ENCODE data around the gene ZNF30. TPM values are rescaled to one million over a fixed set of nuclear protein-coding genes. Genes with fewer than 3 reads are reported as not detected.

The ZNF30 gene
- total RNA-seq, 1 experiment from 2014 or later: 8.5 TPM

DNA sequence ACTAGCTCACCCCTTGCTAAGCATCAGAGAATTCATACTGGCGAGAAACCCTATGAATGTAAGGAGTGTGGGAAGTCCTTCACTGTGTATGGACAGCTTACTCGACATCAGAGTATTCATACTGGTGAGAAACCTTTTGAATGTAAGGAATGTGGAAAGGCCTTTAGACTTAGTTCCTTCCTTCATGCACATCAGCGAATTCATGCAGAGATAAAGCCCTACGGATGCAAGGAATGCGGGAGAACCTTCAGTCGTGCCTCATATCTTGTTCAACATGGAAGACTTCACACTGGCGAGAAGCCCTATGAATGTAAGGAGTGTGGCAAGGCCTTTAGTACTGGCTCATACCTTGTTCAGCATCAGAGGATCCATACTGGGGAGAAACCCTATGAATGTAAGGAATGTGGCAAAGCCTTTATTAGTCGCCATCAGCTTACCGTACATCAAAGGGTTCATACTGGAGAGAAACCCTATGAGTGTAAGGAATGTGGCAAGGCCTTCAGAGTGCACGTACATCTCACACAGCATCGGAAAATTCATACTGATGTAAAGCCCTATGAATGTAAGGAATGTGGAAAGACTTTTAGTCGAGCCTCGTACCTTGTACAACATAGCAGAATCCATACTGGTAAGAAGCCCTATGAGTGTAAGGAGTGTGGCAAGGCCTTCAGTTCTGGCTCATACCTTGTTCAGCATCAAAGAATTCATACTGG is 17.3 kb downstream of the ZNF30 start:
- no peaks in the 10 kb centered on the region for H3K9me2 ChIP-seq (replicated peaks; ENCODE audit: insufficient read depth, low read length)
- no peaks in the 10 kb centered on the region for H3K4me1 ChIP-seq (ENCODE audit: low read length)
- H4K20me1 ChIP-seq (ENCODE audit: insufficient read depth, low read depth, low read length): no peaks in the 10 kb centered on the region
- no peak overlapping the region for H3K27ac ChIP-seq (ENCODE audit: low read length)
- H3K9me3 ChIP-seq (ENCODE audit: low read length): peaks cover 35% of the 10 kb centered on the region
- H2AFZ ChIP-seq (ENCODE audit: low read length): no peak overlapping the region
- DNase-seq: no peak
- H3K79me2 ChIP-seq (ENCODE audit: low read length): no peaks in the 10 kb centered on the region
- peaks cover 52% of the 10 kb centered on the region for H3K36me3 ChIP-seq (ENCODE audit: insufficient read depth, low read length)
- H3K27me3 ChIP-seq (ENCODE audit: low read length): no peaks in the 10 kb centered on the region
- no peak overlapping the region for H3K4me3 ChIP-seq (ENCODE audit: low read length)
- no peak overlapping the region for H3K9ac ChIP-seq (ENCODE audit: low read length)
- no peak overlapping the region for H3K4me2 ChIP-seq (ENCODE audit: low read depth, low read length, poor library complexity, severe bottlenecking)

DNA sequence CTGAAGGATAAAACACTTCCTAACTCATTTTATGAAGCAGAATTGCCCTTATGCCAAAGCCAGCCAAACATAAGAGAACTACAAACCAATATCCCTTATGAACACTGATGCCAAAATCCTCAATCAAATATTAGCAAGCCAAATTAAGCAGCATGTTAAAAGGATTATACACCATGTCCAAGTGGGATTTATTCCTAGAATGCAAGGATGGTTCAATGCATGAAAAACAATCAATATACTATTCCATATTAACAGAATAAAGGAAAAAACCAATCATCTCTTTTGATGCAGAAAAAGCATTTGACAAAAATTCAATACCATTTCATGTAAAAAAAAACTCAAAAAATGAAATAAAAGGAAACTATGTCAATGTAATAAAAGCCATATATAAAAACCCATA is 26.4 kb downstream of the ZNF30 start:
- H3K27me3 ChIP-seq (ENCODE audit: low read length): no peaks in the 10 kb centered on the region
- no peak overlapping the region for H3K9ac ChIP-seq (ENCODE audit: low read length)
- H3K79me2 ChIP-seq (ENCODE audit: low read length): no peaks in the 10 kb centered on the region
- DNase-seq: no peak
- H3K4me2 ChIP-seq (ENCODE audit: low read depth, low read length, poor library complexity, severe bottlenecking): no peak overlapping the region
- no peak overlapping the region for H3K27ac ChIP-seq (ENCODE audit: low read length)
- H3K4me1 ChIP-seq (ENCODE audit: low read length): no peaks in the 10 kb centered on the region
- no peak overlapping the region for H3K4me3 ChIP-seq (ENCODE audit: low read length)
- H3K36me3 ChIP-seq (ENCODE audit: insufficient read depth, low read length): peaks cover 19% of the 10 kb centered on the region
- H4K20me1 ChIP-seq (ENCODE audit: insufficient read depth, low read depth, low read length): no peaks in the 10 kb centered on the region
- peaks cover 46% of the 10 kb centered on the region for H3K9me3 ChIP-seq (ENCODE audit: low read length)
- H2AFZ ChIP-seq (ENCODE audit: low read length): no peak overlapping the region
- H3K9me2 ChIP-seq (replicated peaks; ENCODE audit: insufficient read depth, low read length): no peaks in the 10 kb centered on the region

DNA sequence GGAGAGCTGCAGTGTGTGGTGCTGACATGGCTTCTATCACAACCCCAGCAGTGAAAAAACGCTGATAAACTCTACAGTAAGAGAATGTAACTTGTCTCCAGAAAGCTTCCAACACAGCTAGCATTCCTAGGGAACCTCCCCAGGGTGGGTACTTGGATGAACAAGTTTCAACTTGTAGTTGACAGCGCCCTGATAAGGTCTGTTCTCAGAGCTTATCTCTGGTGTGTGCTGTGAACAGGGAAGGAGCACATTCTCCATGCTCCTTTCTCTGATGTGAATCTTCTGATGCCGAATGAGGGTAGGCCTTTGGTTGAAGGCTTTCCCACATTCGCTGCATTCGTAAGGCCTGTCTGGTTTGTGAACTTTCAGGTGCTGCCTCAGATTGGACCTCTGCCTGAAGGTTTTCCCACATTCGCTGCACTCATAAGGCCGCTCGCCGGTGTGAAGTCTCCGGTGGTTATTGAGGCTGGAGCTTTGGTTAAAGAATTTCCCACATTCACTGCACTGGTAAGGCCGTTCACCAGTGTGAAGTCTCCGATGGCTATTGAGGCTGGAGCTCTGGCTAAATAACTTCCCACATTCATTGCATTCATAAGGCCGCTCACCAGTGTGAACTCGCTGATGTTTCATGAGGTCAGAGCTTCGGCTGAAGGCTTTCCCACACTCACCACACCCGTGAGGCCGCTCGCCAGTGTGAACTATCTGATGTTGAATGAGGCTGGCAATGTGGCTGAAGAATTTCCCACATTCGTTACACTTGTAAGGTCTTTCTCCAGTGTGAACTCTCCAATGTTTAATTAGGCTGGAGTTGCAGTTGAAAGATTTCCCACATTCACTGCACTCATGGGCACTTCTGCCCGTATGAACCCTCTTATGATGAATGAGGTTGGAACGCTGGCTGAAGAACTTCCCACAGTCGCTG is 31.4 kb downstream of the ZNF30 start:
- Histone ChIP-seq H3K9me3 (ENCODE audit: low read length) (peaks cover 45% of the 10 kb centered on the region), H3K9ac (ENCODE audit: low read length) (no peak overlapping the region), H3K36me3 (ENCODE audit: insufficient read depth, low read length) (peaks cover 42% of the 10 kb centered on the region), H3K4me3 (ENCODE audit: low read length) (peak overlapping the region; percentile 25; the same call in 1 of the 2 replicates), H3K27ac (ENCODE audit: low read length) (no peak overlapping the region), H3K27me3 (ENCODE audit: low read length) (no peaks in the 10 kb centered on the region), H3K4me2 (ENCODE audit: low read depth, low read length, poor library complexity, severe bottlenecking) (no peak overlapping the region), H2AFZ (ENCODE audit: low read length) (no peak overlapping the region), H3K4me1 (ENCODE audit: low read length) (peaks cover 13% of the 10 kb centered on the region), H4K20me1 (ENCODE audit: insufficient read depth, low read depth, low read length) (no peaks in the 10 kb centered on the region), H3K9me2 (replicated peaks; ENCODE audit: insufficient read depth, low read length) (no peaks in the 10 kb centered on the region), H3K79me2 (ENCODE audit: low read length) (peaks cover 18% of the 10 kb centered on the region)
- no peak for DNase-seq

DNA sequence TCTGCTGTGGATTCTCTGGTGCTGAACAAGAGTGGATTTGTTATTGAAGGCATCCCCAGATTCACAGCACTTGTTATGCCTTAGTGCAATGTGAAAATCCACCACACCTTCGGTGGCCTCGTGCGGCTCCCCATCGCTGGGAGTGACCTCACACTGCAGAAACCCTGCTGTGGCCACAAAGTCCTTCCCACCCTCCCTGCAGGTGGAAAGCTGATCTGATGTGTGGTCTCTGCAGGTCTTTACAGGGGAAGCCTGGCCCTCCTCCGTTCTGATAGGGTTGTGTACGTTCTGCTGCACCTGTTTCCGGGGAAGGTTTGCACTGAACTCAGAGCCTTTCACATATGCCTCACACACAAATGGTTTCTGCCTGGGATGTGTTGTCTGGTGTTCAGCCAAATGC is 32.3 kb downstream of the ZNF30 start:
- H3K27ac ChIP-seq (ENCODE audit: low read length): no peak overlapping the region
- H3K4me2 ChIP-seq (ENCODE audit: low read depth, low read length, poor library complexity, severe bottlenecking): no peak overlapping the region
- H3K27me3 ChIP-seq (ENCODE audit: low read length): no peaks in the 10 kb centered on the region
- no peak overlapping the region for H2AFZ ChIP-seq (ENCODE audit: low read length)
- H3K36me3 ChIP-seq (ENCODE audit: insufficient read depth, low read length): peaks cover 42% of the 10 kb centered on the region
- no peaks in the 10 kb centered on the region for H3K9me2 ChIP-seq (replicated peaks; ENCODE audit: insufficient read depth, low read length)
- H3K79me2 ChIP-seq (ENCODE audit: low read length): peaks cover 22% of the 10 kb centered on the region
- no peak for DNase-seq
- H3K9me3 ChIP-seq (ENCODE audit: low read length): peaks cover 41% of the 10 kb centered on the region
- no peak overlapping the region for H3K9ac ChIP-seq (ENCODE audit: low read length)
- no peaks in the 10 kb centered on the region for H4K20me1 ChIP-seq (ENCODE audit: insufficient read depth, low read depth, low read length)
- H3K4me3 ChIP-seq (ENCODE audit: low read length): 0 out of 2 replicates have a peak overlapping the region, but pooled peaks have one; percentile 11
- peaks cover 17% of the 10 kb centered on the region for H3K4me1 ChIP-seq (ENCODE audit: low read length)

DNA sequence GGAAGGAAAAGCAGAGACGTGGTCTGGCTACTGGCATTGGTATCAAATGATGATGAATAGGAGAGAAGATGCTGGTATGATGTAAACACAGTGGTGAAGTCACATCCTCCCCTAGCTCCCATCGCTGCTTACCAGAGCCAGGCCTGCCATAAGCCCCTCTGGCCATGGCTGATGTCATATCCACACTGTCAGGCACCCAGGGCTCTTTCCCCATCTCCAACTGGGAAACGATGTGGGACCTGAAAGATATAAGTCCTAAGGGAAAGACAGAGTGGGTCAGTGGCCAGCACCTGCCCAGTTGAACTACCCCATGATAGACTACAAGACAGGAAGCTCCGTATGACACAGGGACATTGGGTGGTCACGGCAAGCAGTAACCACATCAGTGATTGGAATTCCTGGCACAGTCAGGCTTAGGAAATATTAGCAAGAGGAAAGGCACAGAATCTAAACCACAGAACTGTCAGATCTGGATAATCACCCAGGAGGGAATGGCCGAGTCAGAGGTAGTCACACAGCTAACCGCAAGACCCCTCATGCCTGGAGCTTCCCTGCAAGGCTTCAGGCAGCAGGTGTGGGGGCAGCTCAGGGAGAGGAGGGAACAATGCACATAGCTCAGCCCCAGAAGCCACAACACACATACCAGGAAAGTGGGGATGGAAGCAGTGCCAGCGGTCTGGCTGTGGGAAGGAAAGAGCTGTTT is 33.6 kb downstream of the ZNF30 start:
- Histone ChIP-seq H3K4me1 (ENCODE audit: low read length) (peaks cover 20% of the 10 kb centered on the region), H3K9me2 (replicated peaks; ENCODE audit: insufficient read depth, low read length) (no peaks in the 10 kb centered on the region), H2AFZ (ENCODE audit: low read length) (no peak overlapping the region), H3K4me2 (ENCODE audit: low read depth, low read length, poor library complexity, severe bottlenecking) (no peak overlapping the region), H3K27me3 (ENCODE audit: low read length) (no peaks in the 10 kb centered on the region), H3K9me3 (ENCODE audit: low read length) (peaks cover 38% of the 10 kb centered on the region), H3K4me3 (ENCODE audit: low read length) (no peak overlapping the region), H4K20me1 (ENCODE audit: insufficient read depth, low read depth, low read length) (no peaks in the 10 kb centered on the region), H3K79me2 (ENCODE audit: low read length) (peaks cover 22% of the 10 kb centered on the region), H3K9ac (ENCODE audit: low read length) (no peak overlapping the region), H3K36me3 (ENCODE audit: insufficient read depth, low read length) (peaks cover 42% of the 10 kb centered on the region), H3K27ac (ENCODE audit: low read length) (no peak overlapping the region)
- DNase-seq: no peak

DNA sequence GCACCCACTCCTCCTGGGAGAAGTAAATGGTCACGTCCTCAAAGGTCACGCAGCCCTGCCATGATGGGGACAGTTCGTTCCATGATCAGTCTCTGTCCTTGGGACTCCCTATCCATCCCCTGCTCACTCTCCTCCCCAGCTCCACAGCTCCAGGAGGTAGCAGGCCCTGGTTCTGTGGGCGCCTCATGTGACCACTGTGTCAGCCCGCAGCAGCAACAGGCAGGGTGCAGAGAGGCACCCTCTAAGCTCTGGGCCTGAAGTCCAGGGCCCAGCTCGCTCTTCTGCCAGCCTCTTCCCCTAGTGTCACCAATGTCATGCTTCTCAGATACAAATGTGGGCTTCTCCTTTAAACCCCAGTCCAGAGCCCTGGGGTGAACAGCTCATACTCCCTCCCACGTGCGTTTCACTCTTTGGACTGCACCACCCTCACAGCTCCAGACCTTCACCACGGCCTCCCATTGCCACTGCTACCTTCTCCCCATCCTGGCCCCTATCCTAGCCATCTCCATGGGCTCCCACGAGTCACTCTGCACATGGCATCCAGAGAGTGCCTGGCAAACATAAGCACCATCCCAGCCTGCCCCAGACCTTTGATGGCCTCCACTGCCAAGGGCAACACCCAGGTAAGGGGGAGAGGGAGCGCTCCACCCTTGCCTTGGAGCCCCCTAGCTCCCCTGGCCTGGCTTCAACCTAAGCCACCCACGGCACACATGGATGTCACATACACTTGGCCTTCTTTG is 34.4 kb downstream of the ZNF30 start:
- peaks cover 22% of the 10 kb centered on the region for H3K79me2 ChIP-seq (ENCODE audit: low read length)
- no peaks in the 10 kb centered on the region for H4K20me1 ChIP-seq (ENCODE audit: insufficient read depth, low read depth, low read length)
- H3K36me3 ChIP-seq (ENCODE audit: insufficient read depth, low read length): peaks cover 42% of the 10 kb centered on the region
- peaks cover 38% of the 10 kb centered on the region for H3K9me3 ChIP-seq (ENCODE audit: low read length)
- H3K9ac ChIP-seq (ENCODE audit: low read length): no peak overlapping the region
- H2AFZ ChIP-seq (ENCODE audit: low read length): no peak overlapping the region
- H3K4me3 ChIP-seq (ENCODE audit: low read length): no peak overlapping the region
- H3K9me2 ChIP-seq (replicated peaks; ENCODE audit: insufficient read depth, low read length): no peaks in the 10 kb centered on the region
- H3K4me1 ChIP-seq (ENCODE audit: low read length): peaks cover 20% of the 10 kb centered on the region
- no peaks in the 10 kb centered on the region for H3K27me3 ChIP-seq (ENCODE audit: low read length)
- no peak overlapping the region for H3K4me2 ChIP-seq (ENCODE audit: low read depth, low read length, poor library complexity, severe bottlenecking)
- no peak overlapping the region for H3K27ac ChIP-seq (ENCODE audit: low read length)
- DNase-seq: no peak

DNA sequence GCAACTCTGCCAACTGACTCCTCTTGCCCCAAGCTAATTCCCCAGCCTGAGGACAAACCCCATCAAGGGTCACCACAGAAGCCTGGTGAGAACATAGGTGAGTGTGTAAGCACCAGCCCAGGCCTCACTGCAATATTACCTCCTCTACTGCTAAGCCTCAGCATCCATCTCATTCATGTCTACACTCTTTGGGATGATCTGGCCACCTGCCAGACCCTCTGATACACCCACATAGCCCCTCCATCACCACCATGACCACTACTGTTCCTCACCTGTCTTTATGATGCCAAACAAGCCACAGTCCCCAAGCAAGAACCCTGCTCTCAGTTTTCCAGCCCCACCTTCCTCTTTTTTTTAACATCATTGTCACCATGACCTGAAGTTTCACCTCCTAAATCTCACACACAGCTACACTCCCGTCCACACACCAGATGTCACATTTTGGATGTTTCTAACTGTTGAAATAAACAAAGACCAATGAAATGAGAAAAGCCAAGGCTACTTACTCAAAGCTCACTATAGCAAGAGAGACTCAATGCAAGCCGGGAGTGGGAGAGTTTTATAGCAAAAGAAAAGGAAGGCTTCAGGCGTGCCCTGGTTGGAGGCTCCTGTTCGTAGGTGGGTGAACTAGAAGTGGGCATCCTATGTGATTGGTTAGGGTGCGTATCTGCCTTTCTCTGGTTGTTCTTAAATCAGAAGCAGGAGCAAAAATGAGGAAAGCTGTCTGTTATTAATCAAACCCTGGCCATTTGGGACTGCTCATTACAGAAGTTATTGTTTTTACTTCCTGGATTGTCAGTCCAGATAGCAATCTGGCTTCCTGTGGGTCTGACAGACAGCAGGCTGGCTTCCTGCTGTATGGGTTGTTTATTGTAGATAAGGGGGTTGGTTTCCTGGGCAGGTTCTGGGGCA is 35.3 kb downstream of the ZNF30 start:
- Histone ChIP-seq H3K4me3 (ENCODE audit: low read length) (peak overlapping the region; percentile 87; the same call in 1 of the 2 replicates), H2AFZ (ENCODE audit: low read length) (no peak overlapping the region)

More for the DNA sequence above, 35.3 kb downstream of the ZNF30 start:
- no peak for DNase-seq
- peak overlapping the region; percentile 87 for H3K4me2 ChIP-seq (ENCODE audit: low read depth, low read length, poor library complexity, severe bottlenecking)
- H3K36me3 ChIP-seq (ENCODE audit: insufficient read depth, low read length): peaks cover 37% of the 10 kb centered on the region
- no peak overlapping the region for H3K27ac ChIP-seq (ENCODE audit: low read length)
- no peak overlapping the region; the same call in 1 of the 2 replicates for H3K9ac ChIP-seq (ENCODE audit: low read length)
- peaks cover 29% of the 10 kb centered on the region for H3K9me3 ChIP-seq (ENCODE audit: low read length)
- H3K4me1 ChIP-seq (ENCODE audit: low read length): peaks cover 20% of the 10 kb centered on the region
- peaks cover 22% of the 10 kb centered on the region for H3K79me2 ChIP-seq (ENCODE audit: low read length)
- no peaks in the 10 kb centered on the region for H3K27me3 ChIP-seq (ENCODE audit: low read length)
- no peaks in the 10 kb centered on the region for H4K20me1 ChIP-seq (ENCODE audit: insufficient read depth, low read depth, low read length)
- no peaks in the 10 kb centered on the region for H3K9me2 ChIP-seq (replicated peaks; ENCODE audit: insufficient read depth, low read length)
